K562 (cell line): ENCODE results near the gene CD93.

Experiments
- BCOR ChIP-seq: fragments of 450-650 bp; IDR thresholded peaks from 2 replicates; pipeline ENCODE4 v1.6.1; 2016
- JUND ChIP-seq, 2 experiments: IDR thresholded peaks; 2 replicates in 1 of 2; 3 replicates in 1 of 2; pipeline ENCODE4 v1.6.1; 2011; ENCODE audit warnings: borderline replicate concordance in 2 of 2, low read depth in 2 of 2, low read length in 2 of 2, improper control_type of control experiment in 1 of 2, missing biosample characterization in 1 of 2, missing genetic modification characterization in 1 of 2, missing genetic modification reagents in 1 of 2
- NR2C2 ChIP-seq, 2 experiments: fragments of 200-800 bp in 1 of 2; sonication (Bioruptor generic) in 1 of 2; sonication (generic) in 1 of 2; formaldehyde crosslinking in 1 of 2; IDR thresholded peaks; 2 replicates each; pipeline versions ENCODE4 v1.6.1 to v1.8.0; 2016 to 2022; ENCODE audit warnings: mild to moderate bottlenecking in 1 of 2, missing compliant biosample characterization in 1 of 2, missing genetic modification characterization in 1 of 2, missing genetic modification reagents in 1 of 2
- SP1 ChIP-seq: sonication (generic); formaldehyde crosslinking; IDR thresholded peaks from 2 replicates; pipeline ENCODE4 v1.8.1; 2022; ENCODE audit warnings: mild to moderate bottlenecking, missing genetic modification reagents
- TF ChIP-seq, protein P1 (sequence below), 3 experiments: IDR thresholded peaks in 2 of 3; conservative IDR thresholded peaks in 1 of 3; 2 replicates each; pipeline ENCODE4 v1.5.1; 2011 to 2012; ENCODE audit warnings: low read length in 3 of 3, mild to moderate bottlenecking in 3 of 3, control low read depth in 2 of 3, improper control_type of control experiment in 1 of 3, inconsistent platforms in 1 of 3, low read depth in 1 of 3, mixed read lengths in 1 of 3, moderate library complexity in 1 of 3; ENCODE audit not compliant: insufficient read depth in 2 of 3
- TF ChIP-seq, protein P2 (sequence below), 2 experiments: fragments of 200-800 bp in 1 of 2; sonication (Bioruptor generic) in 1 of 2; sonication (generic) in 1 of 2; formaldehyde crosslinking in 1 of 2; IDR thresholded peaks in 1 of 2; conservative IDR thresholded peaks in 1 of 2; 2 replicates each; pipeline versions ENCODE4 v1.5.0 to v1.6.1; 2016 to 2020; ENCODE audit warnings: missing compliant biosample characterization in 1 of 2, missing genetic modification characterization in 1 of 2, missing genetic modification reagents in 1 of 2
- TF ChIP-seq, protein P3 (sequence below): sonication (generic); formaldehyde crosslinking; IDR thresholded peaks from 2 replicates; pipeline ENCODE4 v1.9.0; 2022; ENCODE audit warnings: mild to moderate bottlenecking, missing genetic modification reagents

DNA sequence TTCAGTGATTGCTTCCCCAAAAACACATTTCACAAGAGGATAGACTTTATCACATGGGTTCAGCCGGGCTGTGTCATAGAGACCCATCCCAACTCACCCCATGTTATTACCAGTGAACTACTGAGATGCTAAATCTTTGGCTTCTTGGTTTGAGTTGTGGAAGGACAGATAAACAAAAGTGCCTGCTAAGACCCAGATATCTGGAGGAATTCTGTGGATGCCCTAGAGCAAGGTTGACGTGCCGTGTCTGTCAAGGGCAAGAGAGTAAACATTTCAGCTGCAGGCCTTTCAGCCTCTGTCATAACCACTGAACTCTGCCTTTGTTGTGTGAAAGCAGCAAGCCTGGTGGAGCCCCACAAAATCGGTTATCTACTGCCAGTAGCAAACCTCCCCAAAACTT is 25.5 kb downstream of the CD93 start:
- no peak for TF ChIP-seq NR2C2 (CRISPR knock-in tag; IDR thresholded peaks at IDR 0.05)
- no peak for TF ChIP-seq NR2C2 (tag; IDR thresholded peaks at IDR 0.05)
- no peak for TF ChIP-seq SP1 (CRISPR knock-in tag)
- no peak for TF ChIP-seq JUND (IDR thresholded peaks at IDR 0.05; ENCODE audit: borderline replicate concordance, low read depth, low read length)
- no peak for TF ChIP-seq JUND (tag; IDR thresholded peaks at IDR 0.05; ENCODE audit: borderline replicate concordance, low read depth, low read length)
- TF ChIP-seq, protein P1, sequence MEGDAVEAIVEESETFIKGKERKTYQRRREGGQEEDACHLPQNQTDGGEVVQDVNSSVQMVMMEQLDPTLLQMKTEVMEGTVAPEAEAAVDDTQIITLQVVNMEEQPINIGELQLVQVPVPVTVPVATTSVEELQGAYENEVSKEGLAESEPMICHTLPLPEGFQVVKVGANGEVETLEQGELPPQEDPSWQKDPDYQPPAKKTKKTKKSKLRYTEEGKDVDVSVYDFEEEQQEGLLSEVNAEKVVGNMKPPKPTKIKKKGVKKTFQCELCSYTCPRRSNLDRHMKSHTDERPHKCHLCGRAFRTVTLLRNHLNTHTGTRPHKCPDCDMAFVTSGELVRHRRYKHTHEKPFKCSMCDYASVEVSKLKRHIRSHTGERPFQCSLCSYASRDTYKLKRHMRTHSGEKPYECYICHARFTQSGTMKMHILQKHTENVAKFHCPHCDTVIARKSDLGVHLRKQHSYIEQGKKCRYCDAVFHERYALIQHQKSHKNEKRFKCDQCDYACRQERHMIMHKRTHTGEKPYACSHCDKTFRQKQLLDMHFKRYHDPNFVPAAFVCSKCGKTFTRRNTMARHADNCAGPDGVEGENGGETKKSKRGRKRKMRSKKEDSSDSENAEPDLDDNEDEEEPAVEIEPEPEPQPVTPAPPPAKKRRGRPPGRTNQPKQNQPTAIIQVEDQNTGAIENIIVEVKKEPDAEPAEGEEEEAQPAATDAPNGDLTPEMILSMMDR (IDR thresholded peaks at IDR 0.05 in 2 of 3, conservative IDR thresholded peaks at IDR 0.05 in 1 of 3; ENCODE audit: insufficient read depth in 2 of 3, low read depth in 1 of 3, low read length in 3 of 3): no peak
- TF ChIP-seq, protein P2, sequence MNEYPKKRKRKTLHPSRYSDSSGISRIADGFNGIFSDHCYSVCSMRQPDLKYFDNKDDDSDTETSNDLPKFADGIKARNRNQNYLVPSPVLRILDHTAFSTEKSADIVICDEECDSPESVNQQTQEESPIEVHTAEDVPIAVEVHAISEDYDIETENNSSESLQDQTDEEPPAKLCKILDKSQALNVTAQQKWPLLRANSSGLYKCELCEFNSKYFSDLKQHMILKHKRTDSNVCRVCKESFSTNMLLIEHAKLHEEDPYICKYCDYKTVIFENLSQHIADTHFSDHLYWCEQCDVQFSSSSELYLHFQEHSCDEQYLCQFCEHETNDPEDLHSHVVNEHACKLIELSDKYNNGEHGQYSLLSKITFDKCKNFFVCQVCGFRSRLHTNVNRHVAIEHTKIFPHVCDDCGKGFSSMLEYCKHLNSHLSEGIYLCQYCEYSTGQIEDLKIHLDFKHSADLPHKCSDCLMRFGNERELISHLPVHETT (CRISPR knock-in tag; conservative IDR thresholded peaks at IDR 0.05 in 1 of 2, IDR thresholded peaks at IDR 0.05 in 1 of 2): no peak
- no peak for TF ChIP-seq BCOR
- TF ChIP-seq, protein P3, sequence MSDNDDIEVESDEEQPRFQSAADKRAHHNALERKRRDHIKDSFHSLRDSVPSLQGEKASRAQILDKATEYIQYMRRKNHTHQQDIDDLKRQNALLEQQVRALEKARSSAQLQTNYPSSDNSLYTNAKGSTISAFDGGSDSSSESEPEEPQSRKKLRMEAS (CRISPR knock-in tag): no peak
